Mesodermal cell (in vitro differentiated cells): ENCODE measurements around the gene NEK7.
"Not testable (repeated sequence)": the region's sequence is repeated elsewhere in the genome, so short reads cannot be mapped to it uniquely, and the experiment has no call there.

Source experiments
- H3K27ac ChIP-seq: 2 replicates; pipeline ENCODE4 v1.7.0; 2013; ENCODE audit warnings: mild to moderate bottlenecking, low read depth, low read length, moderate library complexity; ENCODE audit not compliant: severe bottlenecking
- H3K36me3 ChIP-seq: 2 replicates; pipeline ENCODE4 v1.7.1; 2013; ENCODE audit warnings: mild to moderate bottlenecking, low read length, moderate library complexity; ENCODE audit not compliant: control insufficient read depth, insufficient read depth
- H3K4me1 ChIP-seq: one replicate; pipeline ENCODE4 v1.7.1; 2013; ENCODE audit warnings: mild to moderate bottlenecking, low read length; ENCODE audit not compliant: insufficient read depth, control insufficient read depth, poor library complexity, severe bottlenecking
- H3K4me3 ChIP-seq: 2 replicates; pipeline ENCODE4 v1.7.0; 2013; ENCODE audit warnings: low read length, control low read depth, mild to moderate bottlenecking; ENCODE audit not compliant: insufficient read depth, poor library complexity, severe bottlenecking; ENCODE audit errors: extremely low read depth
- H3K9me3 ChIP-seq: 2 replicates; pipeline ENCODE4 v1.7.1; 2013; ENCODE audit warnings: mild to moderate bottlenecking, low read length, moderate library complexity; ENCODE audit not compliant: control insufficient read depth
- WGBS, 2 experiments: methylation state at CpG; one replicate each; pipeline ENCODE4 v1.1.5; 2013; ENCODE audit warnings: missing lambda C conversion rate in 2 of 2; ENCODE audit not compliant: insufficient coverage in 2 of 2; 5-methylcytosine and 5-hydroxymethylcytosine counted together

The NEK7 gene

GRCh38 chr1:198206292-198206691 is 49.5 kb downstream of the NEK7 start:
- WGBS, 2 experiments = no CpG with 5 or more reads among the region's 3 CpGs
- no peak overlapping the region for H3K4me3 ChIP-seq
- H3K4me1 ChIP-seq = no peaks in the 10 kb centered on the region
- peaks cover 5% of the 10 kb centered on the region for H3K36me3 ChIP-seq
- no peaks in the 10 kb centered on the region for H3K9me3 ChIP-seq
- H3K27ac ChIP-seq = no peak overlapping the region

GRCh38 chr1:198211696-198212095 is 54.9 kb downstream of the NEK7 start:
- no peak overlapping the region for H3K27ac ChIP-seq
- 96 to 99% methylated on average over 11 of the region's 11 CpGs for WGBS, 2 experiments
- H3K36me3 ChIP-seq = peaks cover 28% of the 10 kb centered on the region
- no peak overlapping the region for H3K4me3 ChIP-seq
- no peaks in the 10 kb centered on the region for H3K4me1 ChIP-seq
- no peaks in the 10 kb centered on the region for H3K9me3 ChIP-seq

GRCh38 chr1:198212126-198212525 is 55.3 kb downstream of the NEK7 start:
- no peaks in the 10 kb centered on the region for H3K9me3 ChIP-seq
- no peak overlapping the region for H3K27ac ChIP-seq
- H3K36me3 ChIP-seq = peaks cover 28% of the 10 kb centered on the region
- WGBS, 2 experiments = 96 to 98% methylated on average over 8 of the region's 8 CpGs
- no peaks in the 10 kb centered on the region for H3K4me1 ChIP-seq
- no peak overlapping the region for H3K4me3 ChIP-seq

- 89 to 90% methylated on average over 1 to 3 of the region's 3 CpGs for WGBS, 2 experiments
- Histone ChIP-seq H3K4me3 (no peak overlapping the region), H3K27ac (no peak overlapping the region), H3K9me3 (no peaks in the 10 kb centered on the region), H3K36me3 (peaks cover 28% of the 10 kb centered on the region), H3K4me1 (no peaks in the 10 kb centered on the region)
These were observed 55.9 kb downstream of the NEK7 start for GRCh38 chr1:198212675-198213074.

GRCh38 chr1:198214924-198215323 is 58.1 kb downstream of the NEK7 start:
- H3K4me3 ChIP-seq = no peak overlapping the region
- 100% methylated on average over 1 of the region's 1 CpG for WGBS, 2 experiments
- H3K36me3 ChIP-seq = peaks cover 25% of the 10 kb centered on the region
- H3K4me1 ChIP-seq = no peaks in the 10 kb centered on the region
- no peaks in the 10 kb centered on the region for H3K9me3 ChIP-seq
- no peak overlapping the region for H3K27ac ChIP-seq

- H3K9me3 ChIP-seq = no peaks in the 10 kb centered on the region
- H3K4me3 ChIP-seq = no peak overlapping the region
- no peaks in the 10 kb centered on the region for H3K36me3 ChIP-seq
- H3K4me1 ChIP-seq = no peaks in the 10 kb centered on the region
- no CpG with 5 or more reads among the region's 1 CpG for WGBS, 2 experiments
- H3K27ac ChIP-seq = no peak overlapping the region
These were observed 63.6 kb downstream of the NEK7 start for GRCh38 chr1:198220428-198220827.

GRCh38 chr1:198227010-198227409 is 70.2 kb downstream of the NEK7 start:
- not testable (repeated sequence) for H3K4me1 ChIP-seq, H3K4me3 ChIP-seq, H3K36me3 ChIP-seq, H3K9me3 ChIP-seq, H3K27ac ChIP-seq
- 80% methylated on average over 1 of the region's 5 CpGs; no CpG with 5 or more reads in 1 of the 2 experiments for WGBS, 2 experiments

- not testable (repeated sequence) for H3K4me3 ChIP-seq, H3K4me1 ChIP-seq, H3K36me3 ChIP-seq, H3K9me3 ChIP-seq, H3K27ac ChIP-seq
- WGBS, 2 experiments = no CpG with 5 or more reads among the region's 2 CpGs
These were observed 70.7 kb downstream of the NEK7 start for GRCh38 chr1:198227454-198227853.

- Histone ChIP-seq H3K27ac (no peak overlapping the region), H3K36me3 (no peaks in the 10 kb centered on the region), H3K9me3 (no peaks in the 10 kb centered on the region), H3K4me1 (peaks cover 6% of the 10 kb centered on the region), H3K4me3 (no peak overlapping the region)
- 100% methylated on average over 2 of the region's 2 CpGs for WGBS, 2 experiments
These were observed 72.1 kb downstream of the NEK7 start for GRCh38 chr1:198228925-198229324.

GRCh38 chr1:198231779-198232178 is 75.0 kb downstream of the NEK7 start:
- WGBS, 2 experiments = 100% methylated on average over 1 of the region's 3 CpGs; no CpG with 5 or more reads in 1 of the 2 experiments
- H3K4me1 ChIP-seq = peaks cover 12% of the 10 kb centered on the region

GRCh38 chr1:198232378-198232777 is 75.6 kb downstream of the NEK7 start:
- H3K4me1 ChIP-seq = peaks cover 12% of the 10 kb centered on the region
- no peak overlapping the region for H3K27ac ChIP-seq
- WGBS, 2 experiments = no CpG with 5 or more reads among the region's 1 CpG
- H3K9me3 ChIP-seq = peaks cover 5% of the 10 kb centered on the region
- peaks cover 8% of the 10 kb centered on the region for H3K36me3 ChIP-seq
- H3K4me3 ChIP-seq = no peak overlapping the region

More at GRCh38 chr1:198231779-198232178, 75.0 kb downstream of the NEK7 start:
- Histone ChIP-seq H3K9me3 (peaks cover 5% of the 10 kb centered on the region), H3K27ac (no peak overlapping the region), H3K36me3 (peaks cover 8% of the 10 kb centered on the region), H3K4me3 (no peak overlapping the region)
